IPS-18a (cell line): ENCODE measurements around the gene IL7R.

ENCODE experiments used
- H3K27ac ChIP-seq: one replicate; pipeline ENCODE4 v1.5.1; 2013; ENCODE audit warnings: low read length
- H3K27me3 ChIP-seq: one replicate; pipeline ENCODE4 v1.6.1; 2013; ENCODE audit warnings: mild to moderate bottlenecking, low read length; ENCODE audit not compliant: control insufficient read depth, insufficient read depth
- H3K36me3 ChIP-seq: one replicate; pipeline ENCODE4 v1.6.1; 2013; ENCODE audit warnings: low read depth, low read length; ENCODE audit not compliant: control insufficient read depth
- H3K4me1 ChIP-seq: one replicate; pipeline ENCODE4 v1.6.1; 2013; ENCODE audit warnings: low read depth, low read length; ENCODE audit not compliant: control insufficient read depth
- H3K4me3 ChIP-seq: one replicate; pipeline ENCODE4 v1.5.1; 2013; ENCODE audit warnings: low read length
- H3K9ac ChIP-seq: one replicate; pipeline ENCODE4 v1.6.1; 2013; ENCODE audit warnings: mild to moderate bottlenecking, low read length, moderate library complexity
- H3K9me3 ChIP-seq: one replicate; pipeline ENCODE4 v1.6.1; 2013; ENCODE audit warnings: low read depth, low read length; ENCODE audit not compliant: control insufficient read depth

The IL7R gene

DNA sequence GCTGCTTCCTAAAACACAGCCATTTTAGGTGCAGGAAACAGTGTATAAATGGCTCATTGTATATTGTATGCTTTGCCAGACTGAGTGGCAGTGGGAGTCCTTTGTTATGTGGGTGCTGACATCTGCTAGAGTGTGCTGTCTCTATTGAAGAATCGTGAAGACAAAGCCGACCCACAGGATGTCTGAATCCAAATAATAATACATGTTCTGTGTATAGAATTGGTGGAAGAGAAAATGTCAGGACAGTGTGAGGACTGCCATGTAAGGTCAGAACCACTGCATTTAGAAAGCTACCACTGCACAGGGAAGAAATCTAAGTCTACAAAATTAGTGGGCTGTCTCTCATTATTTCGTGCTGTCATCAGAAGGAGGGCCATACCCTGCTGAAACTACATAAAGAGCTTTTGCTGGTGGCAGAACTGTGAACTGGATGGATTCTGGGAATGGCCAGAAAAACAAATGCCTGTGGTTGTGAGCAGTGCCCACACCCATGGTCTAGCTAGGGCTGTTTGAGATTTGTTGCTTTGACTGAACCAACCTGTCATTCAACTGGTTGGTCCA is 2.5 kb downstream of the IL7R start:
- Histone ChIP-seq H3K27me3 (no peaks in the 10 kb centered on the region), H3K9me3 (no peaks in the 10 kb centered on the region), H3K4me3 (no peak overlapping the region), H3K27ac (no peak overlapping the region), H3K4me1 (peaks cover 18% of the 10 kb centered on the region), H3K9ac (no peak overlapping the region), H3K36me3 (no peaks in the 10 kb centered on the region)

GRCh38 chr5:35860686-35861085 is 4.0 kb downstream of the IL7R start:
- H3K27me3 ChIP-seq, result no peaks in the 10 kb centered on the region
- H3K36me3 ChIP-seq, result no peaks in the 10 kb centered on the region
- H3K4me1 ChIP-seq, result peaks cover 18% of the 10 kb centered on the region

DNA sequence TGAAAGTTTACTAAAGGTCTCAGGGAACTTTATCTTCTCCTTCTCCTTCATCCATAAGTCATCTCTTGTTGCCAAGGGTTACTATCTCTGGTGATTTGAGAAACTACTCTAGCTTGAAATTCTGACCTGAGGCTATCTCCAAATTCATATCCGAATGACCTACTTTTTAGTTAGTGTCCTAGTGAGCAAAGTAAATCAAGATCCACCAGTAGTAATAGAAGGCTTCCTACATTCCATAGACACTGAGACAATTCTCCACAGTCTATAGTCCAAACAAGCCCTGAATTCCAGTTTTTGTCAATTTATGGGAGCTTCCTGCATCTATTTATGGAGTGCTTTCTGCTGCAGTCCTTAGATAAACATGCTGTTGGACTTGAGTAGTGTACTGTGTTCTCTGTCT is 5.0 kb downstream of the IL7R start:
- Histone ChIP-seq H3K9ac (no peak overlapping the region), H3K27me3 (no peaks in the 10 kb centered on the region), H3K4me3 (no peak overlapping the region), H3K36me3 (no peaks in the 10 kb centered on the region), H3K4me1 (peaks cover 18% of the 10 kb centered on the region), H3K9me3 (no peaks in the 10 kb centered on the region), H3K27ac (no peak overlapping the region)

More at GRCh38 chr5:35860686-35861085, 4.0 kb downstream of the IL7R start:
- Histone ChIP-seq H3K4me3 (no peak overlapping the region), H3K9me3 (no peaks in the 10 kb centered on the region), H3K27ac (no peak overlapping the region), H3K9ac (no peak overlapping the region)

- no peaks in the 10 kb centered on the region for H3K36me3 ChIP-seq
- no peaks in the 10 kb centered on the region for H3K27me3 ChIP-seq
- H3K4me1 ChIP-seq, result peaks cover 18% of the 10 kb centered on the region
- no peak overlapping the region for H3K4me3 ChIP-seq
- no peaks in the 10 kb centered on the region for H3K9me3 ChIP-seq
- H3K9ac ChIP-seq, result no peak overlapping the region
- no peak overlapping the region for H3K27ac ChIP-seq
Measured at GRCh38 chr5:35862126-35862525, 5.4 kb downstream of the IL7R start.

DNA sequence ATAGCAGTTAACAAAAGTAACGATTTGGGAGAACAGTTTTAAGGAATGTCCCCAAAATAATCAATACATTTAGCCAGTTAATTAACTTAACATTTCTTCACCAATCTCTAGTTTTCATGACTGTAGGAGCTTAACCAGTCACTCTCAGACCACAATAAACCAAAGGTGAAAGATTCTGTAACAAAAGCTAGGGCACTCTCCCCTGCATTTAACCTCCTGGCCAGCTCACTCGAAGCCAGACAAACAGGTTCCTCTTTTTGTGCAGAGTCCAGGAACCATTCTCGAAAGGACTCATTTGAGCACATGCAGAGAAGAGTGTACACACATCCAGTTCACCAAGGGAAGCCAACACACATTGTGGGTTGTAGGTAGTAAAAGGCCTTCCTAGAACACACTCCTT is 6.5 kb downstream of the IL7R start:
- H3K9ac ChIP-seq, result no peak overlapping the region
- H3K27me3 ChIP-seq, result no peaks in the 10 kb centered on the region
- H3K27ac ChIP-seq, result no peak overlapping the region
- no peak overlapping the region for H3K4me3 ChIP-seq
- no peaks in the 10 kb centered on the region for H3K9me3 ChIP-seq
- H3K4me1 ChIP-seq, result peaks cover 18% of the 10 kb centered on the region
- H3K36me3 ChIP-seq, result no peaks in the 10 kb centered on the region

DNA sequence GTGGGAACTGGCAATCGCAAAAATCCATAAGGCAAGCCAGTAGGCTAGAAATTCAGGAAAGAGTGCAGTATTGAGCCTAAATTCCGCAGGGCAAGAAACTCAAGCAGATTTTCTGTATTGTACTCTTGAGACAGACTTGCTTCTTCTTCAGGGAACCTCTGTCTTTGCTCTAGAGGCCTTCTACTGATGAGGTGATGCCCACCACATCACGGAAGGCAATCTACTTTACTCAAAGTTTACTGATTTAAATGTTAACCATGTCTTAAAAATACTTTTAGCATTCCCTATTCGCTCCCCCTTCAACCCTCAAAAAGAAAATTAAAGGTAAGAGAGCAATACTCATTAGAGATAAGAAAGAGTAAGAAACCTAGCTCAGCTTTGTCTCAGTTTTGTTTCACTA is 11.3 kb downstream of the IL7R start:
- Histone ChIP-seq H3K36me3 (no peaks in the 10 kb centered on the region), H3K27me3 (no peaks in the 10 kb centered on the region), H3K9ac (no peak overlapping the region), H3K4me3 (no peak overlapping the region), H3K4me1 (no peaks in the 10 kb centered on the region), H3K9me3 (no peaks in the 10 kb centered on the region), H3K27ac (no peak overlapping the region)

- H3K4me1 ChIP-seq, result no peaks in the 10 kb centered on the region
- H3K4me3 ChIP-seq, result no peak overlapping the region
- no peaks in the 10 kb centered on the region for H3K9me3 ChIP-seq
- no peaks in the 10 kb centered on the region for H3K27me3 ChIP-seq
- no peak overlapping the region for H3K9ac ChIP-seq
- H3K27ac ChIP-seq, result no peak overlapping the region
- no peaks in the 10 kb centered on the region for H3K36me3 ChIP-seq
Measured at GRCh38 chr5:35869685-35870277, 13.1 kb downstream of the IL7R start.

GRCh38 chr5:35870605-35871004 is 13.9 kb downstream of the IL7R start:
- no peak overlapping the region for H3K4me3 ChIP-seq
- H3K27me3 ChIP-seq, result no peaks in the 10 kb centered on the region
- H3K27ac ChIP-seq, result no peak overlapping the region
- H3K9me3 ChIP-seq, result no peaks in the 10 kb centered on the region
- no peak overlapping the region for H3K9ac ChIP-seq
- no peaks in the 10 kb centered on the region for H3K4me1 ChIP-seq
- H3K36me3 ChIP-seq, result no peaks in the 10 kb centered on the region

- Histone ChIP-seq H3K9ac (no peak overlapping the region), H3K36me3 (no peaks in the 10 kb centered on the region), H3K27me3 (no peaks in the 10 kb centered on the region), H3K27ac (no peak overlapping the region), H3K4me1 (no peaks in the 10 kb centered on the region), H3K4me3 (no peak overlapping the region), H3K9me3 (no peaks in the 10 kb centered on the region)
Measured at GRCh38 chr5:35876454-35876853, 19.8 kb downstream of the IL7R start.

DNA sequence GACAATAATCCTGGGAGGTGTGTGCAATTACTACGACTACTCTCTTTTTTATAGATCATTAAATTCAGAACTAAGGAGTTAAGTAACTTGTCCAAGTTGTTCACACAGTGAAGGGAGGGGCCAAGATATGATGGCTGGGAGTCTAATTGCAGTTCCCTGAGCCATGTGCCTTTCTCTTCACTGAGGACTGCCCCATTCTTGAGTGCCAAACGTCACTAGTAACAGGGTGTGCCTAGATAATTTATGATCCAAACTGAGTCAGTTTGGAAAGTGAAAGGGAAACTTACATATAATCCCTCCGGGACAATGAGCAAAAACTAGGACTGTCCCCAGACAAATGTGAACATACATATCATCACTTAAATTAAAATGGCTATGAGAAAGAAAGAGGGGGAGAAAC is 20.2 kb downstream of the IL7R start:
- H3K4me3 ChIP-seq, result no peak overlapping the region
- H3K9ac ChIP-seq, result no peak overlapping the region
- H3K27me3 ChIP-seq, result no peaks in the 10 kb centered on the region
- H3K27ac ChIP-seq, result no peak overlapping the region
- no peaks in the 10 kb centered on the region for H3K36me3 ChIP-seq
- H3K4me1 ChIP-seq, result no peaks in the 10 kb centered on the region
- no peaks in the 10 kb centered on the region for H3K9me3 ChIP-seq

DNA sequence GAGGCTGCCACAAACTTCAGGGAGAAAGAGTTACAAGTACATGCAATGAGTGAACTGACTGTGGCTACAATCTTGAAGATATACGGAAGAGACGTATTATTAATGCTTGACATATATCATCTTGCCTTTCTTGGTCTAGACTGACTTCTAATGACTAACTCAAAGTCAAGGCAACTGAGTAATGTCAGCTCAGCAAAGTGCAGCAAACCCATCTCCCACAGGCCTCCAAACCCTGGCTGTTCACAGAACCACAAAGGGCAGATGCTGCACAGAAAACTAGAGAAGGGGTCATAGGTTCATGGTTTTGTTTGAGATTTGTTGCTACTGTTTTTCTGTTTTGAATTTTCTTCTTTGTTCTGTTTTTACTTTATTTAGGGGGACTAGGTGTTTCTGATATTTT is 21.0 kb downstream of the IL7R start:
- no peak overlapping the region for H3K4me3 ChIP-seq
- no peak overlapping the region for H3K9ac ChIP-seq
- H3K36me3 ChIP-seq, result no peaks in the 10 kb centered on the region
- no peak overlapping the region for H3K27ac ChIP-seq
- no peaks in the 10 kb centered on the region for H3K9me3 ChIP-seq
- no peaks in the 10 kb centered on the region for H3K27me3 ChIP-seq
- H3K4me1 ChIP-seq, result no peaks in the 10 kb centered on the region

DNA sequence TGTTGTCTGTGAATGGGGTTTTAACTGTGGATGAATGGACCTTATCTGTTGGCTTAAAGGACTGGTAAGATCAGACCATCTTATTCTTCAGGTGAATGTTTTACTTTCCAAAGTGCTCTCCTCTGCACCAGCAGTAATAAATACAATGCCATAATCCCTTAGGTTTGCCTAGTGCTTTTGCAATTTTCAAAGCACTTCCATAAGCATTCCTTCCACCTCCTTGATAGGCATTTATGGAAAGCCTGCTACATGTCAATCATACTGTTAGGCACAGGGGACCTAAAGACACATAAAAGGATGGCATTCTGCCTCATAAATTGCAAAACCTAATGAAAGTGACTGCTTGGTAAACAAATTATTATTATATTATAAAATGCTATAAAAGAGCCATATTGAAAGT is 21.4 kb downstream of the IL7R start:
- Histone ChIP-seq H3K27me3 (no peaks in the 10 kb centered on the region), H3K27ac (no peak overlapping the region), H3K4me1 (no peaks in the 10 kb centered on the region), H3K9me3 (no peaks in the 10 kb centered on the region), H3K9ac (no peak overlapping the region), H3K36me3 (no peaks in the 10 kb centered on the region), H3K4me3 (no peak overlapping the region)
